Fibroblast of lung (primary cell): ENCODE data around the gene HOXC5. TPM values are rescaled to one million over a fixed set of nuclear protein-coding genes. Genes with fewer than 3 reads are reported as not detected.
"Not testable (repeated sequence)": the region's sequence is repeated elsewhere in the genome, so short reads cannot be mapped to it uniquely, and the experiment has no call there.

ENCODE experiments used
- DNase-seq, 2 donors: peaks; one replicate each; pipeline versions ENCODE4 v3.0.0 to v3.0.0-alpha.2; 2010; ENCODE audit warnings: low read depth in 2 of 2
- H2AFZ ChIP-seq: 2 replicates; pipeline ENCODE4 v1.5.1; 2012; ENCODE audit warnings: low read length, control low read depth, inconsistent platforms
- H3K27ac ChIP-seq: 2 replicates; pipeline ENCODE4 v1.5.1; 2011; ENCODE audit warnings: low read length, control low read depth; ENCODE audit not compliant: insufficient read depth
- H3K27me3 ChIP-seq: 2 replicates; pipeline ENCODE4 v1.5.1; 2011; ENCODE audit warnings: mild to moderate bottlenecking, low read length; ENCODE audit not compliant: control insufficient read depth, insufficient read depth
- H3K36me3 ChIP-seq: 2 replicates; pipeline ENCODE4 v1.5.1; 2011; ENCODE audit warnings: low read length; ENCODE audit not compliant: control insufficient read depth, insufficient read depth
- H3K4me1 ChIP-seq: 2 replicates; pipeline ENCODE4 v1.5.1; 2011; ENCODE audit warnings: low read length; ENCODE audit not compliant: control insufficient read depth, insufficient read depth; ENCODE audit errors: extremely low read depth
- H3K4me2 ChIP-seq: 2 replicates; pipeline ENCODE4 v1.5.1; 2011; ENCODE audit warnings: low read length, control low read depth; ENCODE audit not compliant: insufficient read depth; ENCODE audit errors: extremely low read depth
- H3K4me3 ChIP-seq, 4 experiments: fragments of 200-600 bp in 1 of 4; sonication (generic) in 1 of 4; replicated peaks in 1 of 4; 2 replicates each; pipeline ENCODE4 v1.5.1; 2011 to 2016; ENCODE audit warnings: low read length in 4 of 4, low read depth in 3 of 4, mild to moderate bottlenecking in 3 of 4, control low read depth in 2 of 4, inconsistent platforms in 1 of 4, mixed read lengths in 1 of 4; ENCODE audit not compliant: insufficient read depth in 1 of 4; ENCODE audit errors: control extremely low read depth in 1 of 4
- H3K79me2 ChIP-seq: 2 replicates; pipeline ENCODE4 v1.5.1; 2012; ENCODE audit warnings: mild to moderate bottlenecking, low read length, inconsistent platforms; ENCODE audit not compliant: control insufficient read depth, insufficient read depth
- H3K9ac ChIP-seq: 2 replicates; pipeline ENCODE4 v1.5.1; 2011; ENCODE audit warnings: mild to moderate bottlenecking, low read length, control low read depth; ENCODE audit not compliant: insufficient read depth
- H3K9me3 ChIP-seq: 2 replicates; pipeline ENCODE4 v1.5.1; 2012; ENCODE audit warnings: low read depth, low read length; ENCODE audit not compliant: control insufficient read depth, insufficient read depth
- H4K20me1 ChIP-seq: 2 replicates; pipeline ENCODE4 v1.5.1; 2011; ENCODE audit warnings: low read length; ENCODE audit not compliant: control insufficient read depth, insufficient read depth; ENCODE audit errors: extremely low read depth
- EZH2 ChIP-seq: IDR thresholded peaks from 2 replicates; pipeline ENCODE4 v1.5.1; 2012; ENCODE audit warnings: low read length, control low read depth, mild to moderate bottlenecking; ENCODE audit errors: missing control alignments
- polyA plus RNA-seq, 2 donors: library from polyadenylated mRNA; depleted of rRNA in 1 of 2; stranded (reverse) in 1 of 2; unstranded in 1 of 2; fragments of >200 nt; gene quantifications; 2 replicates each; pipeline ENCODE4 v1.2.1, GENCODE V29; 2011 to 2012; ENCODE audit warnings: missing spikeins in 1 of 2
- total RNA-seq: library from RNA; depleted of rRNA; stranded (reverse); fragments of >200 nt; gene quantifications from 2 replicates; pipeline ENCODE4 v1.2.1, GENCODE V29; 2014
- TF ChIP-seq, protein P1 (sequence below), 2 donors: IDR thresholded peaks in 1 of 2; conservative IDR thresholded peaks in 1 of 2; 1 replicate in 1 of 2; 2 replicates in 1 of 2; pipeline ENCODE4 v1.5.1; 2011 to 2012; ENCODE audit warnings: low read length in 2 of 2, control low read depth in 1 of 2, inconsistent platforms in 1 of 2, low read depth in 1 of 2, mild to moderate bottlenecking in 1 of 2

HOXC5 gene
- total and polyA plus RNA-seq, 2 donors (not counting 1 experiment from before 2014, with no cell fraction given): under 0.01 to 0.07 TPM

- not testable (repeated sequence) for H3K9ac ChIP-seq, H3K27me3 ChIP-seq, H3K79me2 ChIP-seq, H2AFZ ChIP-seq, H3K4me3 ChIP-seq, H3K36me3 ChIP-seq, H3K9me3 ChIP-seq, H3K27ac ChIP-seq, H3K4me1 ChIP-seq, H4K20me1 ChIP-seq, H3K4me2 ChIP-seq
- peak in 1 of 2 donors; percentile 31 for DNase-seq
These were observed 48.2 kb downstream of the HOXC5 start for GRCh38 chr12:54081053-54081514.

- H3K4me3 ChIP-seq, H3K9ac ChIP-seq, H3K36me3 ChIP-seq: not testable (repeated sequence)
These were observed 48.9 kb downstream of the HOXC5 start for GRCh38 chr12:54081581-54082396.

GRCh38 chr12:54082397-54082892 is 49.6 kb downstream of the HOXC5 start:
- no peak for TF ChIP-seq EZH2
- TF ChIP-seq, protein P1, sequence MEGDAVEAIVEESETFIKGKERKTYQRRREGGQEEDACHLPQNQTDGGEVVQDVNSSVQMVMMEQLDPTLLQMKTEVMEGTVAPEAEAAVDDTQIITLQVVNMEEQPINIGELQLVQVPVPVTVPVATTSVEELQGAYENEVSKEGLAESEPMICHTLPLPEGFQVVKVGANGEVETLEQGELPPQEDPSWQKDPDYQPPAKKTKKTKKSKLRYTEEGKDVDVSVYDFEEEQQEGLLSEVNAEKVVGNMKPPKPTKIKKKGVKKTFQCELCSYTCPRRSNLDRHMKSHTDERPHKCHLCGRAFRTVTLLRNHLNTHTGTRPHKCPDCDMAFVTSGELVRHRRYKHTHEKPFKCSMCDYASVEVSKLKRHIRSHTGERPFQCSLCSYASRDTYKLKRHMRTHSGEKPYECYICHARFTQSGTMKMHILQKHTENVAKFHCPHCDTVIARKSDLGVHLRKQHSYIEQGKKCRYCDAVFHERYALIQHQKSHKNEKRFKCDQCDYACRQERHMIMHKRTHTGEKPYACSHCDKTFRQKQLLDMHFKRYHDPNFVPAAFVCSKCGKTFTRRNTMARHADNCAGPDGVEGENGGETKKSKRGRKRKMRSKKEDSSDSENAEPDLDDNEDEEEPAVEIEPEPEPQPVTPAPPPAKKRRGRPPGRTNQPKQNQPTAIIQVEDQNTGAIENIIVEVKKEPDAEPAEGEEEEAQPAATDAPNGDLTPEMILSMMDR (conservative IDR thresholded peaks at IDR 0.05 in 1 of 2, IDR thresholded peaks at IDR 0.05 in 1 of 2; ENCODE audit: low read depth in 1 of 2, low read length in 2 of 2): no peak
- no peak overlapping the region for H3K4me2 ChIP-seq
- peak in 1 of 2 donors; percentile 14 for DNase-seq
- no peaks in the 10 kb centered on the region for H3K27me3 ChIP-seq
- H3K79me2 ChIP-seq: no peaks in the 10 kb centered on the region
- H3K27ac ChIP-seq: no peak overlapping the region
- no peak overlapping the region for H3K4me3 ChIP-seq
- no peak overlapping the region for H3K9ac ChIP-seq
- no peak overlapping the region for H2AFZ ChIP-seq
- no peaks in the 10 kb centered on the region for H4K20me1 ChIP-seq
- H3K36me3 ChIP-seq: no peaks in the 10 kb centered on the region
- no peaks in the 10 kb centered on the region for H3K4me1 ChIP-seq
- H3K9me3 ChIP-seq: no peaks in the 10 kb centered on the region

More at GRCh38 chr12:54081581-54082396, 48.9 kb downstream of the HOXC5 start:
- H4K20me1 ChIP-seq, H2AFZ ChIP-seq, H3K27me3 ChIP-seq, H3K27ac ChIP-seq, H3K4me2 ChIP-seq, H3K9me3 ChIP-seq, H3K79me2 ChIP-seq, H3K4me1 ChIP-seq, DNase-seq: not testable (repeated sequence)

Other genes starting within 250 kb of the HOXC5 start
- gene HOXC13, start 94.2 kb upstream of the HOXC5 start, total RNA-seq: not detected in 2 replicates
- not detected in 2 replicates for gene HOXC13, start 94.2 kb upstream of the HOXC5 start, polyA plus RNA-seq
- gene HOXC12, start 78.1 kb upstream of the HOXC5 start, total RNA-seq: not detected in 2 replicates
- not detected in 2 replicates for gene HOXC12, start 78.1 kb upstream of the HOXC5 start, polyA plus RNA-seq
- not detected in 2 replicates for gene HOXC11, start 59.9 kb upstream of the HOXC5 start, total RNA-seq
- gene HOXC11, start 59.9 kb upstream of the HOXC5 start, polyA plus RNA-seq: not detected in 2 replicates
- gene HOTAIR, start 58.1 kb upstream of the HOXC5 start, total RNA-seq: not detected in 2 replicates
- gene HOTAIR, start 58.1 kb upstream of the HOXC5 start, polyA plus RNA-seq: not detected in 2 replicates
- not detected in 2 replicates for gene HOXC10, start 47.9 kb upstream of the HOXC5 start, total RNA-seq
- 0.06 TPM in 1 of 2 replicates, not detected in the other for gene HOXC10, start 47.9 kb upstream of the HOXC5 start, polyA plus RNA-seq
- gene HOXC9, start 32.9 kb upstream of the HOXC5 start, total RNA-seq: 0.26 TPM in 1 of 2 replicates, not detected in the other
- gene HOXC9, start 32.9 kb upstream of the HOXC5 start, polyA plus RNA-seq: 0.21 and 0.24 TPM in 2 replicates
- gene HOXC8, start 24.1 kb upstream of the HOXC5 start, total RNA-seq: under 0.01 TPM in 1 of 2 replicates, not detected in the other
- gene HOXC8, start 24.1 kb upstream of the HOXC5 start, polyA plus RNA-seq: 0.49 and 2.1 TPM in 2 replicates
- gene HOXC6, start 4.6 kb upstream of the HOXC5 start, total RNA-seq: 0.17 and 0.51 TPM in 2 replicates
- 0.52 and 1.9 TPM in 2 replicates for gene HOXC6, start 4.6 kb upstream of the HOXC5 start, polyA plus RNA-seq
- 0.17 and 0.26 TPM in 2 replicates for gene HOXC4, start 20.8 kb downstream of the HOXC5 start, total RNA-seq
- gene HOXC4, start 20.8 kb downstream of the HOXC5 start, polyA plus RNA-seq: 0.17 and 0.98 TPM in 2 replicates
- 24.1 and 34.7 TPM in 2 replicates for gene SMUG1, start 155.9 kb downstream of the HOXC5 start, total RNA-seq
- gene SMUG1, start 155.9 kb downstream of the HOXC5 start, polyA plus RNA-seq: 22.5 and 23.7 TPM in 2 replicates
- gene CBX5, start 247.1 kb downstream of the HOXC5 start, total RNA-seq: 20.5 and 27.7 TPM in 2 replicates
- 64.0 and 71.1 TPM in 2 replicates for gene CBX5, start 247.1 kb downstream of the HOXC5 start, polyA plus RNA-seq
- gene HNRNPA1, start 247.7 kb downstream of the HOXC5 start, total RNA-seq: 305 and 311 TPM in 2 replicates
- gene HNRNPA1, start 247.7 kb downstream of the HOXC5 start, polyA plus RNA-seq: 1,057 and 1,326 TPM in 2 replicates